SH-SY5Y (cell line): ENCODE data around the gene KANTR.

Source experiments
- GATA2 ChIP-seq: IDR thresholded peaks from 2 replicates; pipeline ENCODE4 v1.6.1; 2011; ENCODE audit warnings: mild to moderate bottlenecking, low read depth, low read length
- GATA3 ChIP-seq: IDR thresholded peaks from 2 replicates; pipeline ENCODE4 v1.6.1; 2011; ENCODE audit warnings: low read depth, mild to moderate bottlenecking, low read length, moderate library complexity

GRCh38 chrX:53078943-53079342, 15.0 kb upstream of the KANTR start:
- TF ChIP-seq GATA2 = no peak
- no peak for TF ChIP-seq GATA3
